D721Med (cell line): Measurements from ENCODE around the gene C16orf46.

Experiments
- DNase-seq: peaks from one replicate; pipeline ENCODE4 v3.0.0; 2011; ENCODE audit warnings: low spot score; ENCODE audit not compliant: insufficient read length
- FAIRE-seq: peaks from 2 replicates; lab custom pipeline; 2011; peaks lifted over from hg19 to GRCh38; lab: Jason Lieb, UNC
- TF ChIP-seq, protein P1 (sequence below): IDR thresholded peaks from 2 replicates; pipeline ENCODE4 v1.5.1; 2012; ENCODE audit warnings: mild to moderate bottlenecking, control low read depth; ENCODE audit not compliant: insufficient read depth; ENCODE audit errors: missing control alignments

Gene C16orf46

GRCh38 chr16:81014672-81015071 lies 62.4 kb downstream of the C16orf46 start:
- TF ChIP-seq, protein P1, sequence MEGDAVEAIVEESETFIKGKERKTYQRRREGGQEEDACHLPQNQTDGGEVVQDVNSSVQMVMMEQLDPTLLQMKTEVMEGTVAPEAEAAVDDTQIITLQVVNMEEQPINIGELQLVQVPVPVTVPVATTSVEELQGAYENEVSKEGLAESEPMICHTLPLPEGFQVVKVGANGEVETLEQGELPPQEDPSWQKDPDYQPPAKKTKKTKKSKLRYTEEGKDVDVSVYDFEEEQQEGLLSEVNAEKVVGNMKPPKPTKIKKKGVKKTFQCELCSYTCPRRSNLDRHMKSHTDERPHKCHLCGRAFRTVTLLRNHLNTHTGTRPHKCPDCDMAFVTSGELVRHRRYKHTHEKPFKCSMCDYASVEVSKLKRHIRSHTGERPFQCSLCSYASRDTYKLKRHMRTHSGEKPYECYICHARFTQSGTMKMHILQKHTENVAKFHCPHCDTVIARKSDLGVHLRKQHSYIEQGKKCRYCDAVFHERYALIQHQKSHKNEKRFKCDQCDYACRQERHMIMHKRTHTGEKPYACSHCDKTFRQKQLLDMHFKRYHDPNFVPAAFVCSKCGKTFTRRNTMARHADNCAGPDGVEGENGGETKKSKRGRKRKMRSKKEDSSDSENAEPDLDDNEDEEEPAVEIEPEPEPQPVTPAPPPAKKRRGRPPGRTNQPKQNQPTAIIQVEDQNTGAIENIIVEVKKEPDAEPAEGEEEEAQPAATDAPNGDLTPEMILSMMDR, result no peak
- FAIRE-seq (no peak), DNase-seq (no peak)

DNA sequence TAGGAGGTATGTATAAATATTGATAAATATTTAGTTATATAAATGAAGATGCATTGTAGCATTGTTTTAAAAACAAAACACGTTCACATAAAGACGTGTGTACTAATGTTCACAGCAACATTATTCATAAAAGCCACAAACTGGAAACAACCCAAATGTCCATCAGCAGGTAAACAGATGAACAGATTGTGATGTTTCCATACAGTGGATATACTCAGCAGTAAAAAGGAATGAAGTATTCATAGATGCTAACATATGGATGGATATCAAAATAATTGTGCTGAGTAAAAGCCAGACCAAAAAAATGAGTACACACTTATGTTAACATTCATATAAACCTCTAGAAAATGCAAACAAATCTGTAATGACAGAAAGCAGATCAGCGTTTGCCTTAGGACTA lies 64.1 kb downstream of the C16orf46 start:
- DNase-seq, result no peak
- TF ChIP-seq, protein P1, result no peak
- FAIRE-seq, result no peak
